ENCODE results near the gene AKAP9. TPM values are rescaled to one million over a fixed set of nuclear protein-coding genes. Genes with fewer than 3 reads are reported as not detected.

AKAP9 gene
- total and polyA plus RNA-seq, 2 donors (not counting 3 experiments of a cell fraction or from before 2014, with no cell fraction given), result 9.5 to 51.6 TPM

GRCh38 chr7:92052684-92053083 is 112.0 kb downstream of the AKAP9 start:
- no peaks in the 10 kb centered on the region for H3K79me2 ChIP-seq (ENCODE audit: control insufficient read depth, insufficient read depth, low read length)
- CTCF ChIA-PET, result no interaction called here
- H3K4me2 ChIP-seq (ENCODE audit: insufficient read depth, low read length), result no peak overlapping the region
- no peaks in the 10 kb centered on the region for H3K4me1 ChIP-seq (ENCODE audit: control insufficient read depth, extremely low read depth, insufficient read depth, low read length)
- BruUV-seq (replicated peaks), result no TSS peak
- no peak for TF ChIP-seq JUN (IDR thresholded peaks at IDR 0.05; ENCODE audit: borderline replicate concordance, insufficient read depth, insufficient read length, low read depth)
- no peak for TF ChIP-seq EZH2 (IDR thresholded peaks at IDR 0.05; ENCODE audit: borderline replicate concordance, low read depth, low read length, severe bottlenecking)
- TF ChIP-seq GATA2 (IDR thresholded peaks at IDR 0.05; ENCODE audit: insufficient read depth, insufficient read length, low read depth, low read length), result no peak
- no peak for TF ChIP-seq POLR2A (IDR thresholded peaks at IDR 0.05; ENCODE audit: low read depth, low read length)
- no peak for TF ChIP-seq FOS (IDR thresholded peaks at IDR 0.05; ENCODE audit: borderline replicate concordance, insufficient read depth, low read length)
- no peak for TF ChIP-seq MYC (IDR thresholded peaks at IDR 0.05; ENCODE audit: low read depth, low read length)
- no peak for TF ChIP-seq MAX (IDR thresholded peaks at IDR 0.05; ENCODE audit: insufficient read depth, insufficient read length)
- TF ChIP-seq CTCF (IDR thresholded peaks at IDR 0.05; ENCODE audit: extremely low read depth in 1 of 2, insufficient read depth in 1 of 2, low read depth in 1 of 2, low read length in 2 of 2), result no peak
- no peak for TF ChIP-seq POLR2AphosphoS5 (IDR thresholded peaks at IDR 0.05; ENCODE audit: insufficient read depth, low read depth, low read length)
- H4K20me1 ChIP-seq (replicated peaks; ENCODE audit: control insufficient read depth, extremely low read depth, insufficient read depth, low read length), result no peaks in the 10 kb centered on the region
- no peaks in the 10 kb centered on the region for H3K9me3 ChIP-seq (replicated peaks; ENCODE audit: control insufficient read depth, insufficient read depth, low read length)
- H3K27ac ChIP-seq (ENCODE audit: insufficient read depth, low read depth, low read length), result no peak overlapping the region
- intact Hi-C loops (cut with micrococcal nuclease) (no loop called here), dilution Hi-C loops (cut with MboI; ENCODE audit: extremely low pct_ligation_motif_present, low sequenced_read_pairs) (no loop called here)
- H2AFZ ChIP-seq (ENCODE audit: low read depth, low read length), result no peak overlapping the region
- no peaks in the 10 kb centered on the region for H3K27me3 ChIP-seq (ENCODE audit: control insufficient read depth in 2 of 2, insufficient read depth in 2 of 2, low read length in 2 of 2)
- DNase-seq (ENCODE audit: low read depth, low spot score) (no peak), FAIRE-seq (no peak)
- H3K9ac ChIP-seq (replicated peaks; ENCODE audit: extremely low read depth, insufficient read depth, low read length), result no peak overlapping the region
- no peak overlapping the region for H3K4me3 ChIP-seq (replicated peaks in 1 of 3; ENCODE audit: insufficient read depth in 1 of 3, low read depth in 1 of 3, low read length in 3 of 3)
- no peaks in the 10 kb centered on the region for H3K9me1 ChIP-seq (replicated peaks; ENCODE audit: control insufficient read depth, extremely low read depth, insufficient read depth, low read length)
- H3K36me3 ChIP-seq (ENCODE audit: control insufficient read depth in 2 of 2, extremely low read depth in 1 of 2, insufficient read depth in 2 of 2, low read length in 2 of 2), result peaks cover 0 to 4% of the 10 kb centered on the region in 2 experiments
- POLR2A ChIA-PET, result no interaction called here

Measured in endothelial cell of umbilical vein (primary cell).